GM03348 (cell line): ENCODE results near the gene ARHGAP26.
"Not testable (repeated sequence)": the region's sequence is repeated elsewhere in the genome, so short reads cannot be mapped to it uniquely, and the experiment has no call there.

Experiments
- DNase-seq: peaks from one replicate; pipeline ENCODE4 v3.0.0; 2012; ENCODE audit warnings: low spot score

The ARHGAP26 gene

GRCh38 chr5:142937374-142937773 is 167.2 kb downstream of the ARHGAP26 start:
- DNase-seq: no peak

GRCh38 chr5:142938266-142938880 is 168.2 kb downstream of the ARHGAP26 start:
- no peak for DNase-seq

- no peak for DNase-seq
These were observed 168.8 kb downstream of the ARHGAP26 start for GRCh38 chr5:142939006-142939405.

GRCh38 chr5:142939884-142940283 is 169.7 kb downstream of the ARHGAP26 start:
- no peak for DNase-seq

- DNase-seq: no peak
These were observed 171.1 kb downstream of the ARHGAP26 start for GRCh38 chr5:142941245-142941644.

- DNase-seq: no peak
These were observed 172.7 kb downstream of the ARHGAP26 start for GRCh38 chr5:142942901-142943300.

- DNase-seq: peak; percentile 34
These were observed 174.0 kb downstream of the ARHGAP26 start for GRCh38 chr5:142944140-142944539.

- no peak for DNase-seq
These were observed 175.1 kb downstream of the ARHGAP26 start for GRCh38 chr5:142945321-142945720.

GRCh38 chr5:142945845-142946244 is 175.7 kb downstream of the ARHGAP26 start:
- no peak for DNase-seq

GRCh38 chr5:142946547-142947426 is 176.6 kb downstream of the ARHGAP26 start:
- DNase-seq: no peak

- DNase-seq: no peak
These were observed 177.2 kb downstream of the ARHGAP26 start for GRCh38 chr5:142947427-142947709.

- no peak for DNase-seq
These were observed 182.1 kb downstream of the ARHGAP26 start for GRCh38 chr5:142952229-142952628.

GRCh38 chr5:142952871-142953270 is 182.7 kb downstream of the ARHGAP26 start:
- not testable (repeated sequence) for DNase-seq

- DNase-seq: no peak
These were observed 184.3 kb downstream of the ARHGAP26 start for GRCh38 chr5:142954455-142954854.

GRCh38 chr5:142955628-142956027 is 185.5 kb downstream of the ARHGAP26 start:
- no peak for DNase-seq

GRCh38 chr5:142957528-142957927 is 187.4 kb downstream of the ARHGAP26 start:
- no peak for DNase-seq

GRCh38 chr5:142958944-142959682 is 188.9 kb downstream of the ARHGAP26 start:
- DNase-seq: no peak

GRCh38 chr5:142959683-142960657 is 189.8 kb downstream of the ARHGAP26 start:
- DNase-seq: peak; percentile 58

- DNase-seq: no peak
These were observed 191.4 kb downstream of the ARHGAP26 start for GRCh38 chr5:142961440-142962173.

GRCh38 chr5:142962174-142962533 is 192.0 kb downstream of the ARHGAP26 start:
- no peak for DNase-seq
